Skin of body (tissue), 2 donors: ENCODE results near the gene INTS11. TPM values are rescaled to one million over a fixed set of nuclear protein-coding genes. Genes with fewer than 3 reads are reported as not detected.

Experiments used
- DNase-seq: peaks from one replicate; lab custom pipeline; 2025; lab: John Stamatoyannopoulos, UW
- total RNA-seq: library from RNA; depleted of rRNA; stranded (reverse); fragments of >200 nt; gene quantifications from one replicate; pipeline ENCODE4 v1.2.3, GENCODE V29; 2014

The INTS11 gene
- total RNA-seq, 1 donor from 2014 or later: 48.7 TPM

- DNase-seq: no peak
Observed at GRCh38 chr1:1303736-1304135, 20.7 kb downstream of the INTS11 start.

GRCh38 chr1:1302951-1303509 lies 21.4 kb downstream of the INTS11 start:
- no peak for DNase-seq

GRCh38 chr1:1302006-1302430 lies 22.4 kb downstream of the INTS11 start:
- DNase-seq: no peak

GRCh38 chr1:1300352-1300739 lies 24.1 kb downstream of the INTS11 start:
- DNase-seq: no peak

- no peak for DNase-seq
Observed at GRCh38 chr1:1299686-1300351, 24.6 kb downstream of the INTS11 start.

DNA sequence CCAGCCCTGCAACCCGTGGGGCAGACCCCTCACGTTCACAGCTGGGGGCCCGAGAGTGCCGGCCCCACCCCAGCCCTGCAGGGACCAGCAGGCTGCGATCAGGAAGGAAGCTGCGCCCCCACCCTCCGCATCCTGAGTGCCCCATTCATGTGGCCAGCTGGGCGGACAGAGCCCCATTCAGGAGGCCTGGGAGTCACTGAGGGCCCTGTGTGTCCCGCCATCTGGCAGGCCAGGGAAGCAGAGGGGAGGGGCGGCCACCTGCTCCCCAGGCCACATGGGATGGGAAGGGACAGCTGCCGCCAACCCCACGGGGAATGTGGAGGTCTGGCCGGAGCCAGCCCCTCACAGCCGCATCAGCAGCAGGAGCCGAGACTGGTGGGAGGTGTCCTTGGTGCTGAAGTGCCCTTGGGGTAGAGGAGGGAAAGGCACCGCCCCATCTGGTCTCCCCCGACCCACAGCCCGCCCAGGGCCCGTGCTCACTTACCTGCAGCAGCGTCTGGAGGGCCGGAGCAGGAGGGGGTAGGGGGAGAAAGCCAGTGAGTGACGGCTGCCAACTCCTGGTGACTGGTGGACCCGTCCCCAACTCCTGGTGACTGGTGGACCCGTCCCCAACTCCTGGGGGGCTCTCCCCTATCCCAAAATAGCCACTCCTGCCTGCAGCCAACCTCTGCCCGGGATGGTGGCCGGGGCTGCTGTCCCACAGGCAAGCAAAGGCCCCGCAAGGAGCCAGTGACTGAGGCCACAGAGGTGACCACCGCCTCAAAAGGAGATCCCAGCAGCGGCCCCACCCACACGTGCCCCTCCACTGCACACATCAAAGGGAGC lies 25.4 kb downstream of the INTS11 start:
- no peak for DNase-seq

DNA sequence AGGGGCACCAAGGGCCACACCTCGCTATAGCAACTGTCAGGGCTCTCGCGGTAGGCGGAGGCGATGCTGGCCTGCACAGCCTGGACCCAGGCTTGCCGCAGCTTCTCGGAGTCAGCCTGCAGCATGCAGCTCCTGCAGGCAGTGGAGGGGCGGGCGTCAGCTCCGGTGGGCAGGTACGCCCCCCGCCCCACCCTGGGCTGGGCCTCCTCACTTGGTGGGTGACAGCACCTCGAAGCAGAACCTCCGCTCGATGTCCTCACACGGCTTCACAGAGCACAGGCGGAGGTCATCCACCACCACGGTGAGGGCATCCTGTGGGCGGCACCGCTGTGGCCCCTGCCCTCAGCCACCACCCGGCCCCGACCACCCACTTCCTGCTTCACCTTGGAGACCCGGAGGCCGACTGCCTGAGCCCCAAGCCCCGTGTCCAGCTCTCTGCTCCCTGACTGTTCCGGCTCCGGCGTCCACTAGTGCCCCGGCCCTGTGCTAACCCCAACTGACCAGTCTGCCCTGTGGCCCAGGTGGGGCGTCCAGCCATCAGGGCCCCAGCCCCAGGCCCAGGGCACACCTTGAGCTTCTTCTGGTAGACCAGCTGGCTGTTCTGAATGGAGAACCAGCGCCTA lies 26.5 kb downstream of the INTS11 start:
- DNase-seq: no peak

DNA sequence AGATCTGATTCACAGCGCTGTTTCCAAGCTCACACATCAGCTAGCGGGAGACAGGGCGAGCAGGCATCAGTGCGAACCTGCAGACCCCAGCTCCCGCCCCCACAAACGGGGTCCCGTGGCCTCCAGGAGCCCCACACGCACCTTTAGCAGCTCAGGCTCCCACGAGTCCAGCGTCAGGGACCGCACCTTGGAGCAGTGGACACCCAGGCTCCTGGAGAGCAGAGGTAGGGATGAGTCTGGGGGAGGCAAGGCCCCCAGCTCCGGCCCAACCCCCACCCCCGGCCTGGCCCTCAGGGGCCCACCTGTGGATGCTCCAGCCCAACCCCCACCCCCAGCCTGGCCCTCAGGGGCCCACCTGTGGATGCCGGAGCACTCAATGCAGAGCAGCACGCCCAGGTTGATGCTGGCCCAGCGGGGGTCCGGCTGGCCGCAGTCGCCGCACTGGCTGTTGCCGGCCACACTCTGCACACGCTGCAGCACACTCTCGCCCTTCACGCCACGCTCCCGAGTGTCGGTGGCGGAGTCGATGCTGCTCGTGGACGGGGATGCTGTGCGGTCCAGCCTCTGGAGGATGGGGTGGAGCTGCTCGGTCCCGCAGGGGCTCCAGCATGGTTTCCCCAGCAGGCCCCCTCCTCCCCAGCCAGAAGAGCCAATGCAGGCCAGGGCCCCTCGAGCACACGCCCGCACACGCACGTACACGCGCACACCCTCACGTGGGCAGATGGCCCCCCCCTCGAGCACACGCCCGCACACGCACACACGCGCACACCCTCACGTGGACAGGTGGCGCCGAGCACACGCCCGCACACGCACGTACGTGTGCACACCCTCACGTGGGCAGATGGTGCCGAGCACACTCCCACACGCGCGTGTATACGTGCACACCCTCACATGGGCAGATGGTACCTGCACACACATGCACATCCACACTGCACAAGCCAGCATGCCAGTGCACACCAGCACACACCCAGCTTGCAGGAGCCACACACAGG lies 28.1 kb downstream of the INTS11 start:
- no peak for DNase-seq

DNA sequence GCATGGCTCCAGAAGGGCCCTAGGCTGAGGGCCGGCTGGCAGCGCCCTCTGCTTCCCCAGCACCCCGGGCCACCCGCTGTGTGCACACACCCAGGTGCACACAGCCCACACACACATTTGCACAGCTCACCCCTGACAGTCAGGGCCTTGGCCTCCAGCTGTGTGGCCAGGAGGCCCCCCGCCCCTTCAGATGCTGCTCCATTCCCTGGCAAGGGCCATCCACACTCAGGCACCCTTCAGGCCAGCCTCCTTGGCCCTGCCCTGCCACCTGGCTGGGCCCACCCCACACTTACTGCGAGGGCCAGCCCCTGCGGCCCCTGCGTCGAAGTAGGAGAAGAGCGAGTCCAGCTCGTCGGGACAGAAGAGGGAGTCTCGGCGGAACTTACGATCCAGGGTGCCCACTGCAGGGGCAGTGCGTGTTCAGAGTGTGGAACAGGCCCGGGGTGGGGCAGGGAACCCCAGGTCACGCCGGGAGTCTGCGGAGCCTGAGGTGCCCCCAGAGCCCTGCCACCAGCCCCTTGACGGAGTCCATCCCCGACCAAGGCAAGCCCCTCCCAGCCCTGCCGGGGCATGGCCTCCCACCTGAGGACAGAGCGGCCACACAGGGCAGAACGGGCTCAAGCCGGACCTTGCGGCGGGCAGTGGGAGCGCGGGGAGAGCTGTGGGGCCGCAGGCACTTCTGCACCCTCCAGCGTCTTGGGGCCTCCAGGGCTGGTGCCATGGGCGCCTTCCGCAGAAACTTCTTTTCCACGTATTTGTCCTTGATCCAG lies 29.1 kb downstream of the INTS11 start:
- no peak for DNase-seq

- DNase-seq: no peak
Observed at GRCh38 chr1:1294250-1294890, 30.1 kb downstream of the INTS11 start.

- DNase-seq: no peak
Observed at GRCh38 chr1:1293263-1294249, 30.9 kb downstream of the INTS11 start.

DNA sequence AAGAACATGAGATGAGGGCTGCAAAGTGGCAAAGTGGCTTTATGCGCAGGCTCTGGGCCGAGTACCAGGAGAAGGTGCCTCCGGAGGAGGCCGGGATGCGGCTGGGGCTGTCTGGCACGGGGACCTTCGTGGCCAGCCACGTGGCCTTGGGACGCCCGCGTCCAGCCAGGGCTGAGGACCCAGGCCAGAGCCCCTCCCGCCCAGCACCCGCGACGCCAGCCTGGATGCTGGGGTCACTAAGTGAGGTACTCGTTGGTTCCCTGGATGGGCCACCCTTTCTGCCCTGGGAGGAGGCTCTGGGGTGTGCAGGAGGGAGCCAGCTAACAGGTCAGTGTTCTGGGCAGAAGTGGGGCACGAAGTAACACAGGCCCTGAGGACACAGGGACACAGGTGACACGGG lies 31.6 kb downstream of the INTS11 start:
- DNase-seq: no peak

DNA sequence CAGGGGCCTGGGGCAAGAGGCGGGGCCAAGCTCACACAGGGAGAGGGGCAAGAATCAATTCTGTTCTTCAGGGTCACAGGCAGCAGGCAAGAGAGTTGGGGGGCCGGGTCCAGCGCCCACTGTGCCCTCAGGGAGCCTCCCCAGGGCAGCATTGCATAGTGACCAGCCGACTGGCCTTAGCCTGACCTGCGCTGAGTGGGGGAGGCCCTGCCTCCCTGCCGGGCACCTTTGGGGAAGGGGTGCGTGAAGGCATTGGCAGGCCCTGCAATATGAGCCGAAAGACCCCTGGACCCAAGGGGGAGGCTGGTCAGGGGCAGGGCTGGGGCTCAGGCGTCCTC lies 32.0 kb downstream of the INTS11 start:
- no peak for DNase-seq

GRCh38 chr1:1291548-1292441 lies 32.7 kb downstream of the INTS11 start:
- no peak for DNase-seq

GRCh38 chr1:1291023-1291528 lies 33.4 kb downstream of the INTS11 start:
- DNase-seq: no peak

DNA sequence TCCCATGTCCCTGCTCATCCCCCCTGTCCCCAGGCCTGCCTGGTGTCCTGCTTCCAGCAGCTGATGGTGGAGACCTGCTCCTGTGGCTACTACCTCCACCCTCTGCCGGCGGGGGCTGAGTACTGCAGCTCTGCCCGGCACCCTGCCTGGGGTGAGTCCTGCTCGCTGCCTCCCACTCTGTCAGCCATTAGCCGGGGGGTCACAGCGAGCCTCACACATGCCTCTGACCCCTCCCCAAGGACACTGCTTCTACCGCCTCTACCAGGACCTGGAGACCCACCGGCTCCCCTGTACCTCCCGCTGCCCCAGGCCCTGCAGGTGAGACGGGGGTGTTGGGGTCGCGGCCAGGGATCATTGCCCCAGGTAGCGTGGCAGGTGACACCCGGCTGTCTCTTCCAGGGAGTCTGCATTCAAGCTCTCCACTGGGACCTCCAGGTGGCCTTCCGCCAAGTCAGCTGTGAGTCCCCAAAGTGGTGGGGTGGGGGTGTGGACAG lies 34.2 kb downstream of the INTS11 start:
- no peak for DNase-seq
